GM18861 (cell line): ENCODE data around the gene ADAMTS13.

ENCODE experiments used
- ATAC-seq: cut with Tn5 transposase; IDR thresholded peaks from one replicate; pipeline ENCODE4 v1.9.1; 2021; ENCODE audit not compliant: unreplicated experiment

The ADAMTS13 gene

DNA sequence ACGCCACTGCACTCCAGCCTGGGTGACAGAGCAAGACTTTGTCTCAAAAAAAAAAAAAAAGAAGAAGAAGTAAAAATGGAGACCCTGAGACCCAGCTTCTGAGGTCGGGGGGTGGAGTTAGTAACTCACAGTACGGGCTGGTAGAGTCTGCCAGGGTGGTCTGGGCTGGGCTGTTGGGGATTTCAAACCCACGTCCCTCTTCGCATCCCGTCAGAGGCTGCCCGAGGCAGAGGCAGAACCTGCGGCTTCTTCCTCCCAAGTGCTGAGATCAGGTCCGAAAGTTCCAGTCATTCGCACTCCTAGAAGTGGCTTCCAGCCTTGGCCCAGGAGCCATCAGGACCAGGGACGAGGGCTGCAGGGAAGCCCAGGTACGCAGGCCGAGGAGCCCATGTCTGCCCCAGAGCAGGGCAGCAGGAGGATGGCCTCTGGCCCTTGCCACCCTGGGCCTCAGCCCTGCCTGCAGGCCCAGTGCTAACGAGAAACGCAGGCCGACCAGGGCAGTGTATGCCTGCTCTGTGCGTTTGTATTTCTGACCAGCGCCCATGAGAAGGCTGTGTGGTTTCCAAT is 66.6 kb downstream of the ADAMTS13 start:
- no peak for ATAC-seq

- ATAC-seq = no peak
Measured at GRCh38 chr9:133489253-133490190, 67.4 kb downstream of the ADAMTS13 start.

- ATAC-seq = no peak
Measured at GRCh38 chr9:133490201-133490681, 68.1 kb downstream of the ADAMTS13 start.

DNA sequence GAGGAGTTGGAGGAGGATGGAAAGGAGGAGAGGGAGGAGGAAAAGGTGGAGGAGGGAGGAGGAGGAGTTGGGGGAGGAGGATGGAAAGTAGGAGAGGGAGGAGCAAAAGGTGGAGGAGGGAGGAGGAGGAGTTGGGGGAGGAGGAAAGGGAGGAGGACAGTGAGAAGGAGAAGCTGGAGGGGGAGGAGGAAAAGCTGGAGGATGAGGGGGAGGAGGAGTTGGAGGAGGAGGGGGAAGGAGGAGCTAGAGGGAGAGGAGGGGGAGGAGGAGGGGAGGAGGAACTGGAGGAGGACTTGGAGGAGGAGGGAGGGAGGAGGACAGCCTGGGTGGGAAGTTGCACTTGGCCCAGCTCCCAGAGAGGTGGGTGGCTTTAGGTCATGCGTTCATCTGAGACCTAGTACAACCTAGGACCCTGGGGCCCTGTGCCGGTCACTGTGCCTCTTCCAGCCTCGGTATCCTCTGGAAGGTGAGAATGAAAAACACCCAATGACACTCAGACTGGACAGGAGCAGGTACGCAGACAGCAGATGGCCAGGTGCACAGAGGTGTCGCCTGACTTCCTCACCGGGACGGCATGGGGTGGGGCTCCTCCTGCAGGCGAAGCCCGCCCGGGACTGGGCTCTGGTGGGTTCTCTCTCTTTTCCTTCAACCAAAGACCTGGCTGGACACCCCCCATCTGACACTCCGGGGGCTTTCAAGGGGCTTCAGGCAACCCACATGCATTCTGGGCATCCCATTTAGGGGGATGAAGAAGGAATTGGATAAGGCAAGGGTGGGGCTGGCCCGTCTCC is 68.9 kb downstream of the ADAMTS13 start:
- ATAC-seq = no peak

- ATAC-seq = no peak
Measured at GRCh38 chr9:133491656-133491925, 69.4 kb downstream of the ADAMTS13 start.

GRCh38 chr9:133492061-133493021 is 70.2 kb downstream of the ADAMTS13 start:
- no peak for ATAC-seq

GRCh38 chr9:133493428-133493827 is 71.3 kb downstream of the ADAMTS13 start:
- no peak for ATAC-seq

- no peak for ATAC-seq
Measured at GRCh38 chr9:133493845-133494540, 71.8 kb downstream of the ADAMTS13 start.

- no peak for ATAC-seq
Measured at GRCh38 chr9:133494636-133495326, 72.6 kb downstream of the ADAMTS13 start.

- no peak for ATAC-seq
Measured at GRCh38 chr9:133495327-133496293, 73.4 kb downstream of the ADAMTS13 start.

DNA sequence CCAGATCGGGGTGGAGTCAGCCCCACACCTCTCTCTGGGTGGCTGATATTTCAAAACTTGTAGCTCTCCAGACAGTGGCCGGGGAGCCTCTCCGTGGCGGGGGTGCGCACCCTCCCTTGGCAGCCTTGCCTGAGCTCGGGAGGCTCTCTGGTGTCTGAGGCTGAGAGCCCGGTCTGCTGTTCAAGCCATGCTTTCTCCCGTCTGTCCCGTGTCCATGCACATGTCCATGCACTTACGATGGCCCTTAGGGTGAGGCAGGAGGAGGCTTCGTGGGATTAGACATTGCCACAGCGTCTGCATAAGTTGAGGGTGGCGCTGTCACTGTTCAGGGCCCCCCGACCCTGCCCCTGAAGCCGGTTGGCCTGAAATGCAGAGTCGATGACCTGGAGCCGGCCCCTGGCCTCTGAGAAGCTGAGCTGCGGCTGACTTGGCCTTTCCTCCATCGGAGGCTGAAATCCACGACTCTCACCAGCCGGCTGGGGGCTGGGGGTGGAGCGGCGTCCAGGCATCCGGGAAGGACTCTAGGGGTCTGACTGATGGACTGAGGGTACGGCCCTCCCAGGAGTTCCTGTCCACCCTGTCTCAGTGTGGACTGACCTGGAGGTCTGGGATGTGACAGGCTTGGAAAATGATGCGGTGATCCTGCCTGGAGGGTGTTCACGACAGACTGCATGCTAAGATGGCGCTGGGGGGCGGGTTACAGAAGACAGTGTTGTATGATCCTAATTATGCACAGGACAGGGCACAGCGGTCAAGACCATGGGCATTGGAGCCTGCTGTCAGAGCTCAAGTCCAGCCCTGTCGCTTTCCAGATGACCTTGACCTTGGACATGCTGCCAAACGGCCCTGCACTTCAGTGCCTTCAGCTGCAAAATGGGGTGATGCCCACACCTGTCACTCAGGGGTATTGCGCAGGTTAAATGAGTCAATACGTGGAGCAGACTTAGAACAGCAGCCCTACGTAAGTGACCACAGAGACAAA is 75.0 kb downstream of the ADAMTS13 start:
- no peak for ATAC-seq

- no peak for ATAC-seq
Measured at GRCh38 chr9:133499132-133499891, 77.1 kb downstream of the ADAMTS13 start.

DNA sequence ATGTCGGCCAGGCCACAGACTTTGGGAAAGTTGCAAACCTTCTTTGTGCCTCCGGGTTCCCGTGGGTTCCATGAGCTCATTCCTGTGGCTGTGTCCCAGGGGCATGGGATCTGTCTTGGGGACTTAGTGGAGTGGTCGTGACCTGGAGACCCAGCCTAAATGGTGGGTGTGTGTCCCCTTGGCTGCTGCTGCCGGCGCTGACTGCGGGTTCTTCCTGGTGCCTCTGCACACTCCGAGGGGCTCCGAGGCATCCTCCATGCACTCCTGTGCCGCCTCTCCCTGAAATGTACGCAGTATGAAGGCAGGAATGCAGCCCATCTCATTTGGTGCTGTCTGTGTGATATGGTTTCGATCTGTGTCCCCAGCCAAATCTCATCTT is 77.7 kb downstream of the ADAMTS13 start:
- ATAC-seq = no peak

GRCh38 chr9:133502112-133502511 is 79.9 kb downstream of the ADAMTS13 start:
- ATAC-seq = no peak

GRCh38 chr9:133505186-133505830 is 83.1 kb downstream of the ADAMTS13 start:
- no peak for ATAC-seq
